Astrocyte of the cerebellum (primary cell): ENCODE measurements around the gene CHCHD4.
"Not testable (repeated sequence)": the region's sequence is repeated elsewhere in the genome, so short reads cannot be mapped to it uniquely, and the experiment has no call there.

ENCODE experiments used
- DNase-seq: peaks from one replicate; pipeline ENCODE4 v3.0.0-alpha.2; 2011; ENCODE audit warnings: low read depth
- H3K4me3 ChIP-seq: 2 replicates; pipeline ENCODE4 v1.5.1; 2011; ENCODE audit warnings: mild to moderate bottlenecking, low read depth, low read length, moderate library complexity
- in situ Hi-C: cut with HindIII; loops from 2 replicates; pipeline ENCODE4 v1.10.0; 2017; ENCODE audit warnings: low sequenced_read_pairs
- TF ChIP-seq, protein P1 (sequence below): IDR thresholded peaks from 2 replicates; pipeline ENCODE4 v1.5.1; 2012; ENCODE audit warnings: low read length, low read depth, moderate library complexity, mild to moderate bottlenecking; ENCODE audit errors: missing control alignments

Gene CHCHD4

DNA sequence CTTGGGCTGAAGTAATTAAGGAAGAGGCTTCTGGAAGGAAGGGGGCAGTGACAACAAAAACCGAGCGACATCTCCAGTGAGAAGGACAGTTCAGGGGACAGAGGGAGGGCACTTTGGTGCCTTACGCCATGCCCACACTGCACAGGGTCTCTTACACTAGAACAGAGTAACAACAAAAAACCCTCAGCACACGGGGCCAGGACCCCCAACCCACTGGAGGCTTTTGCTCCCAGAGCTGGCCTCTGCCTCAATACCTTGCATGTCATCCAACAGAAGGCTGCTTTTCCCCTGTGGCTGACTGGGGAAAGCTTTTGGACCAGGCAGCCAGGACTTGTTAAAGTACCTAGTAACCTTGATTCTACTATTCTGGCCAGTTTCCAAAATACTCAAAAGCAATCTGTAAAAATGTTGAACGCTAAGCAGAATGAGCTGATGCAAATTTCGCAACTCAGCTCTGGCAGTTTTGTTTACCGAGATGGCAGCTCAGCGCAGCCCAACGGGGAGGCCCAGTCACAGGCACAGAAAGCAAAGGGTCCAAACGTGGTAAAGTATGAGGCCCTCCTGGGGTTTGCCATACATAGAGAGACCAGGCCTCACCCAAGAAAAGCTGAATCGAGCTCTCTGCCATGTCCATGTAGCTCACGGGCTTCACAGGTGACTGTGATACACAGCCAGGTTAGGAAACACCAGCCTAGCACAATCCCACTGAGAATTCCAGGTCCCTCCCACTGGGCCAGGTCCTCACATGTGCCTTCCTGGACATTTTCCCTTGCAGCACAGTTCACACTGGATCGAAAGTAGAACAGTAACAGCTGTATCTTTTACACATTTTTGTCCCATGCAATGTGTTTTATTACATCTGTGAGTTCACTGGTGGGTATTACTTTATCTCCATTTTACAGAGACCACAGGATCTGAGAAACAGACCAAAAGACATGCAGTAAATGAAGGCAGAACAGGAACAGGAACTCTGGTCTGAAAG lies 6.0 kb downstream of the CHCHD4 start:
- no peak for DNase-seq
- TF ChIP-seq, protein P1, sequence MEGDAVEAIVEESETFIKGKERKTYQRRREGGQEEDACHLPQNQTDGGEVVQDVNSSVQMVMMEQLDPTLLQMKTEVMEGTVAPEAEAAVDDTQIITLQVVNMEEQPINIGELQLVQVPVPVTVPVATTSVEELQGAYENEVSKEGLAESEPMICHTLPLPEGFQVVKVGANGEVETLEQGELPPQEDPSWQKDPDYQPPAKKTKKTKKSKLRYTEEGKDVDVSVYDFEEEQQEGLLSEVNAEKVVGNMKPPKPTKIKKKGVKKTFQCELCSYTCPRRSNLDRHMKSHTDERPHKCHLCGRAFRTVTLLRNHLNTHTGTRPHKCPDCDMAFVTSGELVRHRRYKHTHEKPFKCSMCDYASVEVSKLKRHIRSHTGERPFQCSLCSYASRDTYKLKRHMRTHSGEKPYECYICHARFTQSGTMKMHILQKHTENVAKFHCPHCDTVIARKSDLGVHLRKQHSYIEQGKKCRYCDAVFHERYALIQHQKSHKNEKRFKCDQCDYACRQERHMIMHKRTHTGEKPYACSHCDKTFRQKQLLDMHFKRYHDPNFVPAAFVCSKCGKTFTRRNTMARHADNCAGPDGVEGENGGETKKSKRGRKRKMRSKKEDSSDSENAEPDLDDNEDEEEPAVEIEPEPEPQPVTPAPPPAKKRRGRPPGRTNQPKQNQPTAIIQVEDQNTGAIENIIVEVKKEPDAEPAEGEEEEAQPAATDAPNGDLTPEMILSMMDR = no peak
- no peak overlapping the region for H3K4me3 ChIP-seq
- in situ Hi-C loops = no loop called here

DNA sequence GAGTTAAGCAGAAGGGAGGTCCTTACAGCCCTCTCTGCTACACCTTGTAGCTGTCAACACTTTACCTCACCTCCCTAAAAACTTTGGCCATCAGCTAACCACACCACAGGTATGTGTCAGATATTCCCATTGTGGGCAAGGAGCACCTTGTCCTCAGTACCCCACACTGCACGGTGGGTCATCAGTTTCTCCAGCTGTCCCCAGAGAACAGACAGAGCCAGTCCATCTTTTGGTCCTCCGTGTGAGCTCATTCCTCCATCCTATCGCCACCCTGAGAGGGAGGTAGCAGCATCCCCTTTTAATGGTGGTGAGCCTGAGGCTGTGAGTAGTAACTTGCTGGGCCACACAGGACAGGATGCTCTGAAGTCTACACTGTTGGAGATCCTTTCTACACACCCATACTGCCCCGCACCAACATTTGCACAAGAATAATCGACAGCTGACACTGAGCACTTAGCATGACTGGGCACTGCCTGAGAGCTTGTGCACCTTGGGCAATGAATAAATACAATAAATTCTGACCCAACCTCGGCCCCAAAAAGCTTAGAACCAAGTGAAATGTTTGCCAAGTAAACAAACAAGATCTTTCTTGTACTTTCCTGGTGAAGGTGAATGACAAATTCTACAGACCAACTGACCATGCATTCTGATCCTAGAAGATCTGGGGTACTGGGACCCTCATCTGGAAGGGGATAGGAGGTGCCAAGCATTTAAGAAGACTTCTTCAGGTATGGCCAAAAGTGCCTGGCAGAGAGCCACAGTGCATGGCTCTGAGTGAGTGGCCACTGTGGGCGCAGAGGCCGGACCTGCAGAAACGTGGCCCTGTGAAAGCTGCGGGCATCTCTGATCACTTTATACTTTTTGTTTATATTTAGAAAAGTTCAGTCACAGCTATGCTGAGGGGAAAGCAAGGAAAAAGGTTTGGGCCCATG lies 6.9 kb downstream of the CHCHD4 start:
- no peak overlapping the region for H3K4me3 ChIP-seq
- TF ChIP-seq, protein P1 = no peak
- DNase-seq = no peak
- in situ Hi-C loops = no loop called here

DNA sequence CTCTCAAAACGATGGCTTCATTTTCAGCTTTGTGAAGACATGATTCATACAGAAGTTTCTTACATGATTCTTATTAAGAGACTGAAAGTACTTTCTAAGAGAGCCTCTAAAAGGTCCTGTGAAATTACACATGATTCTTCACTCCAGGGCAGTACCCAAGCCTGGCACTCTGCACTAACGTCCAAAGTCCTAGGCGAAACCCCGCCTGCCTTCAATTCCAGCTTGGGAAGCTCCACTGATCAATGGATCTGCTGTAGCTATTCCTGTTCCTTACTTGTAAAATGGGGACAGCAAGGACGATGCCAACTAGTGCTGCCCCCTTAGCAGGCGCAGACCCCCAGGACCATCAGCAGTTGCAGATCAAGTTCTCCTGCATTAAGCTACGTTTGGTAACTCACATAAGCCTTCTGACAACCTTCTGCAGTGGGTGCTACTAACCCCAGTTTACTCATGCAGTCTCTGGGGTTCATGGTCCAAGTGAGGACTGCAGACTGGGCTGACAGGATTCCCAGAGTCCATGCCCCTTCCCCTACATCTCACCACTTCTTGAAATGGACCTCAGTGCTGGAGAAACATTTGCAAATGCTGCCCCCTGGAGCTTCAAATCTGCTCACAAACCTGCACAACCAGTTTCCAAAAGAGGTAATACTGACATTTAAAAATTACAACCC lies 10.6 kb downstream of the CHCHD4 start:
- TF ChIP-seq, protein P1 = peak; percentile 16
- in situ Hi-C loops = no loop called here
- H3K4me3 ChIP-seq = no peak overlapping the region
- no peak for DNase-seq

DNA sequence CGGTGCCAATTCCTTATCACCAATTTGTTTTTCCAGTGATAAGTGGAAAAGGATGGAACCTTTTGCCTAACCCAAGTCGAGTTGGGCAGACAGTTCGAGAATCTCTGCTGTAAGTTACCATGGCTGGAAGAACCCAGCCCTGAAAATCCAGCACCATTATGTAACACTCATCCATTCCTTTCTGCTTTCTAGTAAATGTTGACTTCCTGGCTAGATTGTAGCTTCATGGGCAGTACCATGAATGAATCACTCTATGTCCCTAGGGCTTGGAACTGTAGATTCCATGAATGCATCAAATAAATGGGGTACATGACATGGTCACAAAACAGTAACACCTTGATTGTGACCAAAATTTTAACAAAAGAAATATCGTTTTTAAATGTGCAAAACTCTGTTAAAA lies 14.0 kb downstream of the CHCHD4 start:
- in situ Hi-C loops = no loop called here
- DNase-seq = no peak
- TF ChIP-seq, protein P1 = no peak
- H3K4me3 ChIP-seq = no peak overlapping the region

DNA sequence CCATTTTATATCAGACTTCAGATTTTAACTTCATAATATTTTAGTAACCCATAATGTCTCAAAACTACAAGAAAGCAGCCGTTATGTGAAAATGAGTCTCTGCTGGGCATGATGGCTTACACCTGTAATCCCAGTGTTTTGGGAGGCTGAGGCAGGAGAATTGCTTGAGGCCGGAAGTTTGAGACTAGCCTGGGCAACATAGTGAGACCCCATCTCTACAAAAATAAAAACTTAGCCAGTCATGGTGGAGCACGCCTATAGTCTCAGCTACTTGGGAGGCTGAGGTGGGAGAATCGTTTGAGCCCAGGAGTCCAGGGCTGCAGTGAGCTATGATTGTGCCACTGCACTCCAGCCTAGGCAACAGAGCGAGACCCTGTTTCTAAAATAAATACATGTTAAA lies 14.8 kb downstream of the CHCHD4 start:
- H3K4me3 ChIP-seq, DNase-seq, in situ Hi-C loops: not testable (repeated sequence)

DNA sequence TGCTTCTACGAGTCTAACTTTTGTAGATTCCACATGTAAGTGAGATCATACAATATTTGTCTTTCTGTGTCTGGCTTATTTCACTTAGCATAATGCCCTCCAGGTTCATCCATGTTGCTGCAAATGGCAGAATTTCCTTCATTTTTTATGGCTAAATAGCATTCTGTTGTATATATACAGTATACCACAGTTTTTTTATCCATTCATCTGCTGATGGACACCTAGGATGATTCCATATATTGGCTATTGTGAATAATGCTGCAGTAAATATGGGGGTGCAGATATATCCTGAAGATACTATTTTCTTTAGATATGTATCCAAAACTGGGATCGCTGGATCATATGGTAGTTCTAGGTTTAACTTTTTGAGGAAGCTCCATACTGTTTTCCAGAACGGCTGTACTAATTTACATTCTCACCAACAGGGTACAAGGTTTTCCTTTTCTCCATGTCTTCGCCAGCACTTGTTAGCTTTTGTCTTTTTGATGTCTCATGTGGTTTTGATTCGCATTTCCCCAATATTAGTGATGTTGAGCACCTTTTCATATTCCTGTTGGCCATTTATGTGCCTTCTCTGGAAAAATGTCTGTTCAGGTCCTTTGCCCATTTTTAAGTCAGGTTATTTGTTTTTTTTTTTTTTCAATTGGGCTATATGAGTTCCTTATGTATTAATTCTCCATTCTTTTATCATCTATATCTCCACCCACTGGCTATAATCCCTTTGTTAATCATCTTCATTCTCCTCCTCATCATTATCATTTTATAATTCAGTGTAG lies 26.9 kb downstream of the CHCHD4 start:
- in situ Hi-C loops = no loop called here
- H3K4me3 ChIP-seq = no peak overlapping the region
- TF ChIP-seq, protein P1 = no peak
- DNase-seq = no peak
